ENCODE data around the gene CDCP2.

DNA sequence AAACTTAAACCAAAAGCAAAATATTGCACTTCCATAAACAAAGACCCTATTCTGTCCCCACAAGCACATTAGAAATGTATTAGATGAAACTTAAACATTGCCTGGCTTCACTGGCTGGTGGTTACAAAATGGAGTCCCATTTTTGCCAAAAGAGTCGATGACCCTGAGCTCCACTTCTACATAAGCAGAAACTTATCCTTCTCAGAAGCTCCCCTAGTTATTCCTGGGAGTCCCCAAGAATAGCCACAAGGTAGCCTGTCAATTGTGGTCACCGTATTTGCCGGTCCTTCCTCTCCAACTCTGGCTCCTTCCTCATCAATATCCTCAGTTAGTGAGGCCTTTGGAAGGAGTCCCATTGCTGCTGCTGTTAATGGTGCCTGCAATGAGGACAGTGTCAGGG lies 37.3 kb downstream of the CDCP2 start:
- TF ChIP-seq, protein P1, sequence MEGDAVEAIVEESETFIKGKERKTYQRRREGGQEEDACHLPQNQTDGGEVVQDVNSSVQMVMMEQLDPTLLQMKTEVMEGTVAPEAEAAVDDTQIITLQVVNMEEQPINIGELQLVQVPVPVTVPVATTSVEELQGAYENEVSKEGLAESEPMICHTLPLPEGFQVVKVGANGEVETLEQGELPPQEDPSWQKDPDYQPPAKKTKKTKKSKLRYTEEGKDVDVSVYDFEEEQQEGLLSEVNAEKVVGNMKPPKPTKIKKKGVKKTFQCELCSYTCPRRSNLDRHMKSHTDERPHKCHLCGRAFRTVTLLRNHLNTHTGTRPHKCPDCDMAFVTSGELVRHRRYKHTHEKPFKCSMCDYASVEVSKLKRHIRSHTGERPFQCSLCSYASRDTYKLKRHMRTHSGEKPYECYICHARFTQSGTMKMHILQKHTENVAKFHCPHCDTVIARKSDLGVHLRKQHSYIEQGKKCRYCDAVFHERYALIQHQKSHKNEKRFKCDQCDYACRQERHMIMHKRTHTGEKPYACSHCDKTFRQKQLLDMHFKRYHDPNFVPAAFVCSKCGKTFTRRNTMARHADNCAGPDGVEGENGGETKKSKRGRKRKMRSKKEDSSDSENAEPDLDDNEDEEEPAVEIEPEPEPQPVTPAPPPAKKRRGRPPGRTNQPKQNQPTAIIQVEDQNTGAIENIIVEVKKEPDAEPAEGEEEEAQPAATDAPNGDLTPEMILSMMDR (IDR thresholded peaks at IDR 0.05) = no peak
- no peak for TF ChIP-seq EP300 (IDR thresholded peaks at IDR 0.05)

Data from sigmoid colon (tissue), 4 donors.